NCI-H446 (cell line): ENCODE measurements around the gene FGR.
A peak's percentile ranks its signal among the peaks of the same experiment; 100 is the strongest.
"Not testable (repeated sequence)": the region's sequence is repeated elsewhere in the genome, so short reads cannot be mapped to it uniquely, and the experiment has no call there.

Source experiments
- DNase-seq, 2 experiments: peaks; one replicate each; lab custom pipeline; 2025; lab: John Stamatoyannopoulos, UW

Gene FGR

DNA sequence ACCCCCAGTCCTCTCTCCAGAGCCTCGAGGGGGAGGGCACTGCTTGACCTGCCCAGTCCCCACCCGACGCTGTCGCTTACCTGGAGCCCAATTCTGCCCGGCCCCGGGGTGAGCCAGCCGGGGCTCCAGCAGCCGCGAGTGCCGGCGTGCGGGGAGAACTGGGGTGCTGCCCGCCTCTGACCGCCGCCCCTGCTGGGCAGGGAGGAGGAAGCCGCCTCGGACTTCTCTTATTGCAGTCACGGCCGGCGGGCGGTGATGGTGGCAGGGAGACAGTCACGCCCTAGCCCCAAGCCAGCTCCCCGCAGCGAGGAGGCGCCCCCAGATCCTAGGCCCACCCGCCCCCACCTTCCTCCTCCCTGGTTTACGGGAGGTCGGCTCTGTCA is at the start of gene FGR:
FGR (minus strand) TSS at position 201 of the 383 bp plus-strand sequence. CDS start 11,269 bp downstream, outside the sequence.
- DNase-seq: no peak

DNA sequence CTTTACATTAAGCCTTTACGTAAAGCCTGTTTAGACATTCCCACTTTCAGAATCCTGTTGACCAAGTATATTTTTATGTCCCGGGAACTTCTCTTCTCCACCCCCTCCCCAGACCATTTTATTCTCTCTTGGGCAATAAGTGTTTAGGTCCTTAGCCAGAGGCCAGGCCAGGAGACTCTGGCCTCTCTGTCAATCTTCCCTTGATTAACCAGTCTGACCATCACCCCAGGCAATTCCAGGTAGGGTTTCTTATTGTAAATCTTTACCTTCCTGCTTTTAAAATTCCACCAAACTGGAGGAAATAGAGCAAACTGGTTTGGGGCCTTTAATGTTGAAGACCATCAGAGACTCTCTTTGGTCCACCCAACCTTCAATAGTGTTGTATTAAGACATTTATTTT is 49.2 kb upstream of the FGR start:
- DNase-seq: no peak

DNA sequence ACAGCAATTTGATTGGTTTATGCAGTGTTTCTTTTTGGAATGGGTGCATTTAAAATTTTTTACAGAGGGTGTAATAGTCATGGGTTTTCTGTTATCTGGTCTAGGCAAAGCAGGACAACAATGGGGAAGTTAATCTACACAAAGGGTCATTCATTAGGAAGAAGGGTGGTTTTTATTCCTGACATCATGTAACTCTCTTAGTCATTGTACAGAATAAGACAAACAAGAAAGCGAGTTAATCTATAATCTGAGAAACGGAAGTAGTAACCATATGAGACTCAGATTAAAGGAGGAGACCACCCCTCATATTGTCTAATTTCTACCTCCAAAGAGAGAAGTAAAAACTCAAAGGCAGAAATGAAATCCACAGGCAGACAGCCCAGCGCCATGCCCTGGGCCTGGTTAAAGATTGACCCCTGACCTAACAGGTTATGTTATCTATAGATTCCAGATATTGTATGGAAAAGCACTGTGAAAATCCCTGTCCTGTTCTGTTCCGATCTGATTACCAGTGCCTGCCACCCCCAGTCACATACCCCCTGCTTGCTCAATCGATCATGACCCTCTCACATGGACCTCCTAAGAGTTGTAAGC is 47.5 kb upstream of the FGR start:
- DNase-seq: no peak

GRCh38 chr1:27681580-27681979 is 46.6 kb upstream of the FGR start:
- not testable (repeated sequence) for DNase-seq

DNA sequence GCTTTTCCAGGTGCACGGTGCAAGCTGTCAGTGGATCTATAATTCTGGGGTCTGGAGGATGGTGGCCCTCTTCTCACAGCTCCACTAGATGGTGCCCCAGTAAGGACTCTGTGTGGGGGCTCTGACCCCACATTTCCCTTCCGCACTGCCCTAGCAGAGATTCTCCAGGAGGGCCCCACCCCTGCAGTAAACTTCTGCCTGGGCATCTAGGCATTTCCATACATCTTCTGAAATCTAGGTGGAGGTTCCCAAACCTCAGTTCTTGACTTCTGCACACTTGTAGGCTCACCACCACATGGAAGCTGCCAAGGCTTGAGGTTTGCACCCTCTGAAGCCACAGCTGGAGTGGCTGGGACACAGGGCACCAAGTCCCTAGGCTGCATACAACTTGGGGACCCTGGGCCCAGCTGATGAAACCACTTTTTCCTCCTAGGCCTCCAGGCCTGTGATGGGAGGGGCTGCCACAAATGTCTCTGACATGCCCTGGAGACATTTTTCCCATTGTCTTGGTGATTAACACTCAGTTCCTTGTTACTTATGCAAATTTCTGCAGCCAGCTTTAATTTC is 45.3 kb upstream of the FGR start:
- DNase-seq: not testable (repeated sequence)

DNA sequence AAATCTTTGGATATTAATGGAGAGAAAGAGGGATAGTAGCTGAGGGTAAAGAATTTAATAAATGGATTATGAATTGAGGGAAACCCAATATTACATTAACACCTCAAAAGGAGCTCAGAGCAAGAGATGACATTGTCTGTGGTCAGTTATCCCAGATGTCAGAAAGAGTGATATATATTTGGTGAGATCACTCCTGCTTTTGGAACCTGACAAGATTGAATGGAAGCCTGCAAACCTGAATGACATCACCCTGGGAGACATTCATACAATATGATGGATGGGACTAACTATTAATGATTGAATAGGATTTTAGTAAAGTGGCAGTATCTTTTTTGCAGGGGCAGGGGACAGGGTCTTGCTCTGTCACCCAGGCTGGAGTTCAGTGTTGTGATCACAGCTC is 43.8 kb upstream of the FGR start:
- no peak for DNase-seq

- DNase-seq: no peak
Measured at GRCh38 chr1:27676410-27676809, 41.4 kb upstream of the FGR start.

DNA sequence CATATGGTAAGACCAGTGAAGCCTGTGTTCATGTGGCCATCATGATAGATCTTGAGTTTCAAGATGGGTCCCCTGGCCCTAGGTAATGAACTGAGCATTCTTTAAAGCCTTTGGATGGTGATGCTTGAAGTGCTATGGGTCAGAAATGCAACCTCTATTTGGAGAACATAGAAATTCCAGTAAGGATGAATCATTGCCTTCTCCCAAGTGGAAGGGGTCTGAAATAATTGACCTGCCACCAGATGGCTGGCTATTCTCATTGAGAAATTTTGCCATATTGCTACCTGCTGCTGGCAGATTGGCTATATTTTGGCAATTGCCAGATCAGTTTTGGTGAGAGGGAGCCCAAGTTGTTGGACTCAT is 37.7 kb upstream of the FGR start:
- peak in 1 of 2 experiments; percentile 36 for DNase-seq

- DNase-seq: peak; percentile 79 to 93
Measured at GRCh38 chr1:27671964-27672749, 37.2 kb upstream of the FGR start, which contains the start of gene IFI6. TSS of gene IFI6 (minus strand) at chr1:27672192. CDS start at chr1:27669314, 2,878 bp downstream.

DNA sequence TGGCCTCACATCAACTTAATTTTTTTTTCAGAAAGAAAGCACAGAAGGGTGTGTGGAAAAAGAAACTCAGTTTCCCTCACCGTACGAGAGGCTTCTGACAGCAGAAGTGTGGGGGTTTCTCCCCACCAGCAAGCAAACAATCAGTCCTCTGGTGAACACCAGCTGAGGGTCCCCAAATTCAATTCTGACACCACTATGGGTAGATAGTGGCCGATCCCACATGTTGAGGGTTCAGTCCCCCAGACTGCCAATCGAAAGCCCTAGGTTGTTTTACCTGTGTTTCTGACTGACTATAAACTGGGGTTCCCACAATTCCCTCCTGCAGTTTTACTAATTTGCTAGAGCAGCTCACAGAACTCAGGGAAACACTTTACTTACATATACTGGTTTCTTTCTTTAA is 34.9 kb upstream of the FGR start:
- DNase-seq: no peak

- DNase-seq: peak in 1 of 2 experiments; percentile 69
Measured at GRCh38 chr1:27668808-27669723, 34.1 kb upstream of the FGR start.

DNA sequence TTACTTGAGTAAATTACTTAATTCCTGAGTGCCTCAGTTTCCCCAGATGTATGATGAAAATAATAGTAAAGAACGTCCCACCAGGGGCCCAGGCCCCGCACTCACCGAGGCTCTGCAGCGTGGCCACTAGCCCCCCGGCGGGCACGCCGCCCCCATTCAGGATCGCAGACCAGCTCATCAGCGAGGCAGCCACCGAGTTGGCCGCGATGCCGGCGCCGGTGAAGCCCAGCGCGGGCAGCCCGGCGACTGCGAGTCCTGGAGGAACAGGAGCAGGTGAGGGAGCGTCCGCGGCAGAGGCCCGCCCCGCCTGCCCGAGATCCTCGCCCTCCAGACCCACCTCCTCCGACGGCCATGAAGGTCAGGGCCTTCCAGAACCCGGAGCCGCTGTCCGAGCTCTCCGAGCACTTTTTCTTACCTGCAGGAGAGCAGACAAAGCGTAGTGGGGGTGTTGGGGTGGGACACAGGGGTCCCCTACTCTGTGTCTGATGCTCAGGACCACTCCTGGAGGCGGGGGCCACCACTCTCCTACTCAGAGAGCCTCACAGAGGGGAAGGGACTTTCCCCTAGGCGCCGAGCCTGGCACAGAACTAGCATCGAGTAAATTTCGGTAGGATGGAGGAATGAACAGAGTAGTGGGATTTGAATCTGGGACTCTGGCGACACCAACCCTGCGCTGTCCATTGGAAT is 33.3 kb upstream of the FGR start:
- no peak for DNase-seq

DNA sequence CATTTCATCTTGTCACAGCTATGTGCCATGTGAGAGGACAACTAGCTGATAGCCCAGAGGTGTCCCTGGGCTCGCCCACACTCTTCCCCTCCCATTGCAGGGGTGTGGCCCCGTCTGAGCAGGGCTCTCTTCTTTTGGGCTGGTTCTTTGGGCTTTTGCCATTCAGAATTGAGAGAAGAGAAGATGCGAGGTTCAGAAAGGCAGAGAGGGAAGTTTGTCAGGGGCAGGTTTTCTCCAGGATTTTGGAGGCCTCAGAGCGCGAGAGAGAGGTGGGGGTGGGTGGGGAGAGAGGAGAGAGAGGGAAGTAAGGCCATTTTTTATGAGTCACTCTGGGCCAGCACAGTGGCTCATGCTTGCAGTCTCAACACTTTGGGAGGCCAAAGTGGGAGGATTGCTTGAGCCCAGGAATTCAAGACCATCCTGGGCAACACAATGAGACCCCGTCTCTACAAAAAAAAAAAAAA is 31.8 kb upstream of the FGR start:
- DNase-seq: no peak

GRCh38 chr1:27666294-27666693 is 31.3 kb upstream of the FGR start:
- no peak for DNase-seq

DNA sequence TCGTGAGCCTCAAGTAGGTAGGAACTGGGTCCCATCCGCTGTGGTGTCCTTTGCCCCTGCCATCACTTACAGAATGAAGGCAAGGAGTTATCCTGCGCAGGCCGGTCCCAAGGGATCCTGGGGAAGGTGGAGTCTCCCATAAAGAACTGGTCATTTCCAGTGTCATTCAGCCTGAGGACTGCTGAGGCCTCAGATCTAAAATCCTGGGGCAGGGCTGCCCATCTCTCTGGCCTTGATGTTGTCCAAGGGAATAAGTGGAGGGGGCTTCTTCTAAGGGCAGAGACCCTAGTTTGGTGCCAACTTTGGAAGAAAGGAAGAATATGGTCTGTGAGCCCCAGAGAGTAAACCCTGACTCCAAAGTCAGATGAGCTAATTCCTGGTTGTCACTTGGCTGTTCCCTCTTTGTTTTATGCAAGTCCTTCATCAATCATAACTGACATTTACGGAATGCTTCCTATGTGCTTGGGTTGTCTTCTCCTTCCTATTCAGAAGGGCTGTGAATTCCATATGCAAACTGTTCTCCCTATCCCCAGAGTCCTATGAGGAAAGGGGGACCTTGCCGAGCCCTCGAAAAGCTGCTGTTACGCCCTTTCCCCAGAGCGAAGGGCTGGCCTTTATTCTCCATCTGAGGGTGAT is 30.1 kb upstream of the FGR start:
- DNase-seq: no peak

DNA sequence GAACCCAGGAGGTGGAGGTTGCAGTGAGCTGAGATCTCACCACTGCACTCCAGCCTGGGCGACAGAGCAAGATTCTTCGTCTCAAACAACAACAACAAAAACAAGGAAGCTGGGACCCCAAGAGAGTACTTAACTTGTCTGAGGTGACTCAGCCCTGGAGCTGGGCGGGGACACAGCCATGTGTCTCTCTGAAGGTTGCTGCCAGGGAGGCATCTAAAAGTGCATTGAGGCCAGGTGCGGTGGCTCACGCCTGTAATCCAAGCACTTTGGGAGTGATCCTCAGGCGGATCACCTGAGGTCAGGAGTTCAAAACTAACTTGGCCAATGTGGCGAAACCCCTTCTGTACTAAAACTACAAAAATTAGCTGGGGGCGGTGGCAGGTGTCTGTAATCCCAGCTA is 29.3 kb upstream of the FGR start:
- DNase-seq: no peak

GRCh38 chr1:27662707-27663393 is 27.9 kb upstream of the FGR start:
- DNase-seq: peak; percentile 64 to 90

DNA sequence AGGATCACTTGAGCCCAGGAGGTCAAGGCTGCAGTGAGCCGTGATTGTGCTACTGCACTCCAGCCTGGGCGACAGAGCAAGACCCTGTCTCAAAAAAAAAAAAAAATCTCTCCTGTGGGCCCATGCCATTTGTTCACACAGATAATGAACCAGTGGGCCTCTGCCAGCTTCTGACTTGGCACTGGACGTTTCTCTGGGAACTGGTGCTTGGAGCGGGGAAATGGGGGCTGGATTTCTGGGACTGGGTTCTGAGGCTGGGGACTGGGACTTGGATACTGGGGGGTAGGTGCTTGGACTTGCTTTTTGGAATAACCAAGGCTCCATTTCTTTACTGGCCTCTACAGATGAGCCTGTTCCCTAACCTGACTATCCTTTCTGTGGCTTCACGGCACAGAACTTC is 27.3 kb upstream of the FGR start:
- DNase-seq: peak; percentile 38 to 49

GRCh38 chr1:27661412-27662075 is 26.6 kb upstream of the FGR start:
- no peak for DNase-seq

DNA sequence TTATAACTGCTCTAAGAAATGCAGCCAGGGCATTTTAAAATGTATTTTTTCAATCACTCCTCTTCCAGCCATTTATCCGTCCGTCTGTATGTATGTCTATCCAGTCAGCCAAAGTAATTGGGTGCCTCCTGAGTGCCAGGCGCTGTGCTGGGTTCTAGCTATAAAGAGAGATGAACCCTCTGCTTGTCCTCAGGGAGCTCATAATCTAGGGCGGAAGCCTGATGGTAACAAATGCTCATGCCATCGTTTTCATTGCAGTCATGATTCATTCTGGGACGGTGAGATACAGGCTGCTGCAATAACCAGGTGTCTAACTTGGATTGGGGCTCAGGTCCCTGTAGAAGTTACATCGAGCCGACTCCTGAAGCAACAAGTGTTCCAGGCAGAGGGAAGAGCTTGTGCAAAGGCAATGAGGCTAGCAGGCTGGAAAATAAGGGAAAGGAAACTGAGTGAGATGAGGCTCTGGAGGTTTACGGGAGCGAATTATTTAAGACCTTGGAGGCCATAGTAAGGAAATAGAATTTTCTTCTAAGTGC is 25.4 kb upstream of the FGR start:
- DNase-seq: no peak
